Measurements from ENCODE around the gene TBR1. TPM values are rescaled to one million over a fixed set of nuclear protein-coding genes. Genes with fewer than 3 reads are reported as not detected.

TBR1 gene
- total and polyA plus RNA-seq, 7 experiments from 2014 or later: 0.02 TPM; not detected in 6

GRCh38 chr2:161436411-161436810 lies 20.3 kb downstream of the TBR1 start:
- Histone ChIP-seq H3K4me1 (ENCODE audit: control insufficient read depth in 2 of 2, insufficient read depth in 2 of 2, low read length in 2 of 2) (no peaks in the 10 kb centered on the region), H3K27me3 (ENCODE audit: control insufficient read depth in 2 of 2, insufficient read depth in 2 of 2, low read length in 2 of 2) (no peaks in the 10 kb centered on the region), H3K9me3 (ENCODE audit: control insufficient read depth in 2 of 3, low read length in 3 of 3) (no peaks in the 10 kb centered on the region), H3K4me3 (ENCODE audit: low read length) (no peak overlapping the region), H3K36me3 (ENCODE audit: control insufficient read depth in 2 of 3, insufficient read depth in 3 of 3, low read length in 3 of 3) (no peaks in the 10 kb centered on the region), H3K27ac (ENCODE audit: low read depth, low read length) (no peak overlapping the region)
- Mint-ChIP-seq H3K4me1 (no peaks in the 10 kb centered on the region), H3K9me3 (peaks cover 0 to 10% (median 2%) of the 10 kb centered on the region in 11 donors), H3K4me3 (no peak overlapping the region), H3K36me3 (no peaks in the 10 kb centered on the region), H3K27me3 (peaks cover 48 to 78% (median 63%) of the 10 kb centered on the region in 5 donors), H3K27ac (no peak overlapping the region)
- ATAC-seq (no peak), DNase-seq (no peak)
- POLR2A ChIA-PET: no interaction called here
- CTCF ChIA-PET: no interaction called here
- intact Hi-C loops (cut with micrococcal nuclease): no loop called here

GRCh38 chr2:161438598-161438997 lies 22.5 kb downstream of the TBR1 start:
- no peak overlapping the region for H3K4me3 Mint-ChIP-seq
- ATAC-seq (no peak), DNase-seq (no peak)
- peaks cover 49 to 78% (median 63%) of the 10 kb centered on the region in 5 donors for H3K27me3 Mint-ChIP-seq
- no peak overlapping the region for H3K27ac Mint-ChIP-seq
- H3K36me3 Mint-ChIP-seq: no peaks in the 10 kb centered on the region
- H3K9me3 Mint-ChIP-seq: peaks cover 0 to 10% (median 2%) of the 10 kb centered on the region in 11 donors
- no peak overlapping the region for H3K27ac ChIP-seq (ENCODE audit: low read depth, low read length)
- no peaks in the 10 kb centered on the region for H3K36me3 ChIP-seq (ENCODE audit: control insufficient read depth in 2 of 3, insufficient read depth in 3 of 3, low read length in 3 of 3)
- intact Hi-C loops (cut with micrococcal nuclease): no loop called here
- POLR2A ChIA-PET: no interaction called here
- no peaks in the 10 kb centered on the region for H3K4me1 ChIP-seq (ENCODE audit: control insufficient read depth in 2 of 2, insufficient read depth in 2 of 2, low read length in 2 of 2)
- H3K27me3 ChIP-seq (ENCODE audit: control insufficient read depth in 2 of 2, insufficient read depth in 2 of 2, low read length in 2 of 2): no peaks in the 10 kb centered on the region
- no peaks in the 10 kb centered on the region for H3K4me1 Mint-ChIP-seq
- H3K4me3 ChIP-seq (ENCODE audit: low read length): no peak overlapping the region
- CTCF ChIA-PET: no interaction called here
- no peaks in the 10 kb centered on the region for H3K9me3 ChIP-seq (ENCODE audit: control insufficient read depth in 2 of 3, low read length in 3 of 3)

DNA sequence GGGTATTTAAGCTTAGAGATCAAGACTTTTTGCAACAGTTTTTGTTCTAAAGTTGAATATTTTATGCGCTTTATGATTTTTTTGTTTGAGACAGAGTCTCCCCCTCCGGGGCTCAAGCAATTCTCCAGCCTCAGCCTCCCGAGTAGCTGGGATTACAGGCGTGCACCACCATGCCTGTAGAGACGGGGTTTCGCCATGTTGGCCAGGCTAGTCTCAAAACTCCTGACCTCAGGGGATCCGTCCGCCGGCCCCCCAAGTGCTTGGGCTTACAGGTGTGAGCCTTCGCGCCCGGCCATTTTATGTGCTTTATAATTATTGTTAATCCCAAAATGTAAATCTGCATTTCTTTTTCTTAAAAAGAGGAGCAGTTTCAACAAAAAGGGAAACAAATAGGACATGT lies 29.0 kb downstream of the TBR1 start:
- DNase-seq (no peak), ATAC-seq (no peak)
- no peaks in the 10 kb centered on the region for H3K4me1 ChIP-seq (ENCODE audit: control insufficient read depth in 2 of 2, insufficient read depth in 2 of 2, low read length in 2 of 2)
- Mint-ChIP-seq H3K9me3 (no peaks in the 10 kb centered on the region), H3K4me1 (no peaks in the 10 kb centered on the region), H3K36me3 (no peaks in the 10 kb centered on the region), H3K27me3 (peaks cover 7 to 51% (median 37%) of the 10 kb centered on the region in 5 donors), H3K4me3 (no peak overlapping the region), H3K27ac (no peak overlapping the region)
- no peak overlapping the region for H3K4me3 ChIP-seq (ENCODE audit: low read length)
- intact Hi-C loops (cut with micrococcal nuclease): no loop called here
- H3K27me3 ChIP-seq (ENCODE audit: control insufficient read depth in 2 of 2, insufficient read depth in 2 of 2, low read length in 2 of 2): no peaks in the 10 kb centered on the region
- no peaks in the 10 kb centered on the region for H3K36me3 ChIP-seq (ENCODE audit: control insufficient read depth in 2 of 3, insufficient read depth in 3 of 3, low read length in 3 of 3)
- ChIA-PET POLR2A (no interaction called here), CTCF (no interaction called here)
- H3K27ac ChIP-seq (ENCODE audit: low read depth, low read length): no peak overlapping the region
- H3K9me3 ChIP-seq (ENCODE audit: control insufficient read depth in 2 of 3, low read length in 3 of 3): no peaks in the 10 kb centered on the region

- intact Hi-C loops (cut with micrococcal nuclease): no loop called here
- Mint-ChIP-seq H3K36me3 (no peaks in the 10 kb centered on the region), H3K4me3 (no peak overlapping the region), H3K27ac (no peak overlapping the region), H3K27me3 (peaks cover 5 to 33% (median 19%) of the 10 kb centered on the region in 5 donors), H3K4me1 (no peaks in the 10 kb centered on the region), H3K9me3 (no peaks in the 10 kb centered on the region)
- Histone ChIP-seq H3K27me3 (ENCODE audit: control insufficient read depth in 2 of 2, insufficient read depth in 2 of 2, low read length in 2 of 2) (no peaks in the 10 kb centered on the region), H3K4me3 (ENCODE audit: low read length) (no peak overlapping the region), H3K9me3 (ENCODE audit: control insufficient read depth in 2 of 3, low read length in 3 of 3) (no peaks in the 10 kb centered on the region), H3K27ac (ENCODE audit: low read depth, low read length) (no peak overlapping the region), H3K4me1 (ENCODE audit: control insufficient read depth in 2 of 2, insufficient read depth in 2 of 2, low read length in 2 of 2) (no peaks in the 10 kb centered on the region), H3K36me3 (ENCODE audit: control insufficient read depth in 2 of 3, insufficient read depth in 3 of 3, low read length in 3 of 3) (no peaks in the 10 kb centered on the region)
- POLR2A ChIA-PET: interaction anchor here (0.6 kb wide), 1 partner anchor 8 kb away, joined by 3 read pairs; no protein-coding TSS in a partner anchor
- CTCF ChIA-PET: no interaction called here
- no peak for ATAC-seq
- no peak for DNase-seq
Measured at GRCh38 chr2:161448431-161448830, 32.3 kb downstream of the TBR1 start.

DNA sequence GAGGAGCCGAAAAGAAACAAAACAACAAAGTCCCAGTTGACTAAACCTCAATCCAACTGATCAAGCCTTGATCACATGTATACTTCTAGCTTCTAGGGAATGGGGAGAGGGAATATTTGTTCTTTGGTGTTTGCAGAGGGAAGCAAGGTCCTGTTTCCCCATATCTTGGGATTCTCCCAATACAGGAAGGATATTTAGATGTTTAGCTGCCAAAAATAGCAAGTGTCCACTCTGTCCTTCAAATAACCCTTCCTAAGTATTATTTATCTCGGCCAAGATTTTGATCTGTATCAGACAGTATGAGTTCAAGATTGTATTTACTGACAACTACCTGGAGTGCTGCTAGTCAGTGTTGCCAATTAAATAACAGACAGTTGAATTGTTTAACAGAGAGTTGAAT lies 55.5 kb downstream of the TBR1 start:
- ChIA-PET POLR2A (no interaction called here), CTCF (no interaction called here)
- no peak for DNase-seq
- H3K9me3 ChIP-seq (ENCODE audit: control insufficient read depth in 2 of 3, low read length in 3 of 3): no peaks in the 10 kb centered on the region
- H3K27ac ChIP-seq (ENCODE audit: low read depth, low read length): no peak overlapping the region
- intact Hi-C loops (cut with micrococcal nuclease): no loop called here
- no peaks in the 10 kb centered on the region for H3K4me1 ChIP-seq (ENCODE audit: control insufficient read depth in 2 of 2, insufficient read depth in 2 of 2, low read length in 2 of 2)
- H3K27me3 ChIP-seq (ENCODE audit: control insufficient read depth in 2 of 2, insufficient read depth in 2 of 2, low read length in 2 of 2): peaks cover 0 to 3% of the 10 kb centered on the region in 2 donors
- peaks cover 0 to 6% (median 0%) of the 10 kb centered on the region in 11 donors for H3K9me3 Mint-ChIP-seq
- no peak overlapping the region for H3K4me3 Mint-ChIP-seq
- H3K36me3 ChIP-seq (ENCODE audit: control insufficient read depth in 2 of 3, insufficient read depth in 3 of 3, low read length in 3 of 3): no peaks in the 10 kb centered on the region
- H3K4me3 ChIP-seq (ENCODE audit: low read length): no peak overlapping the region
- no peaks in the 10 kb centered on the region for H3K4me1 Mint-ChIP-seq
- H3K27ac Mint-ChIP-seq: no peak overlapping the region
- peaks cover 5 to 53% (median 39%) of the 10 kb centered on the region in 5 donors for H3K27me3 Mint-ChIP-seq
- H3K36me3 Mint-ChIP-seq: no peaks in the 10 kb centered on the region
- no peak for ATAC-seq

DNA sequence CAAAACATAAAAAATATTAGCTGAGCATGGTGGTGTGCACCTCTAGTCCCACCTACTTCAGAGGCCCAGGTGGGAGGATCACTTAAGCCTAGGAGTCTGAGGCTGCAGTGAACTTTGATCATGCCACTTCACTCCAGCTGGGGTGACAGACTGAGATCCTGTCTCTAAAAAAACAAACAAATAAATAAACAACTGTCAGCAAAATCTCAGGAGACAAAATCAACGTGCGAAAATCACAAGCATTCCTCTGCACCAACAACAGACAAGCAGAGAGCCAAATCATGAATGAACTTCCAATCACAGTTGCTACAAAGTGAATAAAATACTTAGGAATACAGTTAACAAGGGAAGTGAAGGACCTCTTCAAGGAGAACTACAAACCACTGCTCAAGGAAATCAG lies 58.8 kb downstream of the TBR1 start:
- Mint-ChIP-seq H3K36me3 (peaks cover 0 to 5% (median 0%) of the 10 kb centered on the region in 5 donors), H3K27ac (peak overlapping the region in 1 of 9 donors; percentile 2), H3K9me3 (peaks cover 0 to 15% (median 5%) of the 10 kb centered on the region in 11 donors), H3K4me3 (no peak overlapping the region), H3K4me1 (no peaks in the 10 kb centered on the region), H3K27me3 (peaks cover 0 to 51% (median 38%) of the 10 kb centered on the region in 5 donors)
- DNase-seq (no peak), ATAC-seq (no peak)
- CTCF ChIA-PET: no interaction called here
- Histone ChIP-seq H3K4me1 (ENCODE audit: control insufficient read depth in 2 of 2, insufficient read depth in 2 of 2, low read length in 2 of 2) (no peaks in the 10 kb centered on the region), H3K36me3 (ENCODE audit: control insufficient read depth in 2 of 3, insufficient read depth in 3 of 3, low read length in 3 of 3) (no peaks in the 10 kb centered on the region), H3K27ac (ENCODE audit: low read depth, low read length) (no peak overlapping the region), H3K4me3 (ENCODE audit: low read length) (no peak overlapping the region), H3K27me3 (ENCODE audit: control insufficient read depth in 2 of 2, insufficient read depth in 2 of 2, low read length in 2 of 2) (peaks cover 0 to 3% of the 10 kb centered on the region in 2 donors), H3K9me3 (ENCODE audit: control insufficient read depth in 2 of 3, low read length in 3 of 3) (peaks cover 0 to 2% (median 0%) of the 10 kb centered on the region in 3 experiments)
- POLR2A ChIA-PET: no interaction called here
- intact Hi-C loops (cut with micrococcal nuclease): no loop called here

All from naive thymus-derived CD4-positive, alpha-beta T cell (primary cell).